PC-3 (cell line): ENCODE data around the gene JADE1.

Source experiments
- CTCF ChIP-seq: fragments of 300-600 bp; sonication (generic); conservative IDR thresholded peaks from 2 replicates; pipeline ENCODE4 v1.5.1; 2017; ENCODE audit warnings: antibody characterized with exemption, low read depth, mild to moderate bottlenecking, low read length
- EZH2 ChIP-seq: fragments of 300-600 bp; sonication (generic); IDR thresholded peaks from one replicate; pipeline ENCODE4 v1.6.1; 2017; ENCODE audit warnings: antibody characterized with exemption, mild to moderate bottlenecking, low read length; ENCODE audit not compliant: unreplicated experiment
- EZH2phosphoT487 ChIP-seq: fragments of 300-600 bp; sonication (generic); IDR thresholded peaks from 2 replicates; pipeline ENCODE4 v1.6.1; 2018; ENCODE audit warnings: mild to moderate bottlenecking, antibody characterized with exemption, low read length, borderline replicate concordance

GRCh38 chr4:128825226-128825625 lies 15.7 kb downstream of the JADE1 start:
- TF ChIP-seq CTCF, result no peak
- no peak for TF ChIP-seq EZH2phosphoT487
- TF ChIP-seq EZH2, result no peak
